Measurements from ENCODE around the gene CCNB2.
"Not testable (repeated sequence)": the region's sequence is repeated elsewhere in the genome, so short reads cannot be mapped to it uniquely, and the experiment has no call there.

The CCNB2 gene

DNA sequence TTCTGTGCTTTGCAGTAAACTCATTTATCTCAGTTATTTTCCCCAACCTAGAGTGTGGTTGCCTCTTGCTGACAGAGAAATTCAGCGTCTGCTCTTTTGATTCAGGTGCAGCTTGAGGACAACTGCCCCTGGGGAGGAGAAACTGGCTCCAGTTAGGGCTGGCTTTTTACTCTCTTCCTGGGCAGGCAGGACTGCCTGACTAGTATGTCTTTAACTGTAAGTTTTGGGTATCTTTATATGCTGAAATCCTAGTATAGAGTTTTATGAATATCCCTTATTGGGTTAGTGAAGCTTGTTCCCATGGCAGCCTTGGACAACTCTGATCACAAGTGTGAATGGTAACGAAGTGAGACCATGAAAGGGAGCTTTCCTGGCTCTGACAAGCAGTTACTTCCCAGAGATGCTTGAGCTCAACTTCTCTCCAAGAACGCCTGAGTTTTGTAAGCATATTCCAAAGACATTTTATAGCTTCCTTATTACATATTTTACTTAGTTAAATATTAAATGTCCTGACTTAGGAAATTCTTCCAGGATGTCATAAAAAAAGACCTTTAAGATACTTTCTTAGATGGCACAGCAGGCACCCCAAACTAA lies 27.1 kb downstream of the CCNB2 start:
- FAIRE-seq = no peak
- DNase-seq (ENCODE audit: low spot score) = no peak

GRCh38 chr15:59133929-59134427 lies 29.0 kb downstream of the CCNB2 start:
- DNase-seq (ENCODE audit: low spot score) (no peak), FAIRE-seq (peak; percentile 68)

- no peak for DNase-seq (ENCODE audit: low spot score)
- no peak for FAIRE-seq
These were observed 32.6 kb downstream of the CCNB2 start for GRCh38 chr15:59137566-59137965.

DNA sequence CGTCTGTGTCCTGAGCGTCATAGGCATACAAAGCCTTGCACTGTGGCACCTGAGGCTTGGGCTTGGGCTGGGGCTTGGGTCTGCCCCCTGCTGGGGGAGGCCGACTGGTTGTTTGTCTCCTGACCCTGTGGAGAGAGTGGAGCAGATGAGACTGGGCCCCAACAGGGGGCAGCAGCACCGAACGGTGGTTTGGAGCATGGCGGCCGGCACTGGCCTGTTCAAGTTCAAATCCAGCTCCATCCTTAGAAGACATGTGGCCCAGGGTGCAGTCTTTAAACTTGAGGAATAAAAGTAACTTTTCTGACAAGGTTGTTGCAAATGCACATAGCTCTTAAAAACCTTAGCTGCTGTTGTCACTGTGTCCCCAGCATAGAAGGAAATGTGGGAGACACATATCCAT lies 33.3 kb downstream of the CCNB2 start:
- DNase-seq (ENCODE audit: low spot score) = peak; percentile 85

DNA sequence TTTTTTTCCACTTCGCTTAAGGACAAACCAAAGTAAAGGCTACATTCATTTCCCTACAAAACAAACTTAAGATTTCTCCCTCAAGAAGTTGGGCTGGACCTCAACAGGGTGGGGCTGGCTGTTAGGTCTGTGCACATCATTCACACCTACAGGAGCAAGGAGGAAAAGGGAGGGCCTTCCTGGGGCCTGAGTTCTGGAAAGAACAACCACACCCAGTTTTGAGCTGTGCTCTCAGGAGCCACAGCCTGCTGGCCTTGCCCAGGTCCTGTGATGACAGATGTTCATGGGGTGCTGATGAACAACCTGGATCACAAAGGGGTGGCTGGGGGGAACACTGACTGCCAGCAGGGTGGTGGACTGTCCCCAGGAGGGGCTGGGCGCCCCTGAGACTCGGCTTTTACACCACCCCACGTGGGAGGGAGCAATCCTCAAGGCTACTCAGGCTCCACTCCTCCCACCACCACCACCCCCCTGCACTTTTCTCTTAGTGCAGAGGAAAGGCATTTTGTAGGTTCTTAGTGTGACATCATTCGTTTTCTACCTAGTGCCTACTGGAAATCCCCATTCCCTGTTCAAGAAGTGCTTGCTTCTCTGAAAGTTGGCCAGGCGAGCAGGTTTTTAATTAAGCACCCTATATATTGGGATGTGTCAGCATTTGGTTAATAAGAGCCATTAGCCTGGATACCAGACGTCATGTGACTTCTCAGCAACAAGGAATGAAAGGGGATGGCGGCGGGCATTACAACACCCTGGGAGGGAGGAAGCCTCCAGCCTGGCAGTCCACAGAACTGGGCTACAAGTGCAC lies 35.7 kb downstream of the CCNB2 start:
- DNase-seq (ENCODE audit: low spot score) (no peak), FAIRE-seq (no peak)

More for the DNA sequence above, 33.3 kb downstream of the CCNB2 start:
- FAIRE-seq = peak; percentile 74

DNA sequence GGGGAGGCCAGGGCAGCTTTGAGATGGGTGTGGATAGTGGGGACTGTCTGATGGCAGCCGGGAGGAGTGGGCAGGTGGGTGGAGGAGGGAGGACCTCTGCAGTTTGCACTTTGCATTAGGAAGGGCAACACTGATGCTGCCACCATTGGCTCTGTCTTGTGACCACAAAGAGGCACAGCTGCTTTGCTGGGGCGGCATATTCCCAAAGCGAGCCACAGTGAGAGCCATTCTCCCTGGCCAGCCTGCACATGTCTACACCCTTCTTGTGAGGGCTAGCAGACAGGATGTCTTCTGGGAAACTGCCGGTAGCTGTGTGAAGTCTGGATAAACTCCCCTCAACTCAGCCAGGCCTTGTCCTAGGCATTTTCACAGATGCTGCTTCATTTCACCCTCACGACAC lies 38.3 kb downstream of the CCNB2 start:
- FAIRE-seq (peak; percentile 17), DNase-seq (ENCODE audit: low spot score) (no peak)

- not testable (repeated sequence) for DNase-seq (ENCODE audit: low spot score); FAIRE-seq
These were observed 39.6 kb downstream of the CCNB2 start for GRCh38 chr15:59144594-59144993.

DNA sequence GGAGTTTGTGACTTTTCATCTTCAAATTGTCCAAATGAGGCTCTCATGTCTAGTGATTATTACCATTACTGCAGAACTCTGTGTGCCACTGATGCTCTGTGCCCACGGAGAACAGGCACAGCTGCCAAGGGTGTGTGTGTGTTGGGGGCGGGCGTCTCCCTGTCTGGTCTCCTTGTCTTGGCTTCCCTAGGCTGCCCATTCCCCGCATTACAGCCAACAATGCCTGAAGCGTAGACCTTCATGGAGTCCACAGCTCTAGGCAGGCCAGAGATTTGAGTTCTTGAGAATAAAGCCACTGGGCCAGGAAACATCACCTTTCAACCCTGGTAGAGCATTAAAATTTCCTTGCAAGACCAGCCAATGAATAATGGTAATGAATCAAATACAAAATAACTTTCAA lies 42.7 kb downstream of the CCNB2 start:
- FAIRE-seq = no peak

GRCh38 chr15:59148153-59148833 lies 43.3 kb downstream of the CCNB2 start:
- no peak for DNase-seq (ENCODE audit: low spot score)
- FAIRE-seq = no peak

More for the DNA sequence above, 42.7 kb downstream of the CCNB2 start:
- no peak for DNase-seq (ENCODE audit: low spot score)

GRCh38 chr15:59150185-59150584 lies 45.2 kb downstream of the CCNB2 start:
- FAIRE-seq (no peak), DNase-seq (ENCODE audit: low spot score) (no peak)

- FAIRE-seq (no peak), DNase-seq (ENCODE audit: low spot score) (no peak)
These were observed 47.9 kb downstream of the CCNB2 start for GRCh38 chr15:59152694-59153450.

GRCh38 chr15:59153466-59153865 lies 48.5 kb downstream of the CCNB2 start:
- no peak for FAIRE-seq
- DNase-seq (ENCODE audit: low spot score) = no peak

DNA sequence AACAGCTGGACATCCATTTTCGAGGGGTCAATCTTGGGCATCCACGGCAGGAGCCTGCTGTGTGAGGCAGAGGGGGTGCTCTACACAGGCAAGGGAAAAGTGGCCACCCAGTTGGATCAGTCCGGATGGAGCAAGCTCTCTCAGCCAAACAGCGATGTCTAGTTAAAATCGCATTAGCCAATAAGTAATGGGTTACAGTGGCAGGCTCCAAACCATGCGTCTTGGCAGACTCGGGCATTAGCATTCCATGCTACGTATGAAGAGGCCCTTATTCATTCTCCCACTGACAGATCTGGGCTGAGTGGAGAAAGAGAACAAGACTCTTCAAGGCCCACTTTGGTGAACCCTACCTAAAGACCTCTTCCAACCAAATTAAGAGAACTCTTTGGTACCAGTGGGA lies 49.3 kb downstream of the CCNB2 start:
- no peak for FAIRE-seq

GRCh38 chr15:59155431-59155830 lies 50.5 kb downstream of the CCNB2 start:
- no peak for FAIRE-seq

More for the DNA sequence above, 49.3 kb downstream of the CCNB2 start:
- no peak for DNase-seq (ENCODE audit: low spot score)

GRCh38 chr15:59157396-59157795 lies 52.5 kb downstream of the CCNB2 start:
- FAIRE-seq = peak; percentile 30
- no peak for DNase-seq (ENCODE audit: low spot score)

More at GRCh38 chr15:59155431-59155830, 50.5 kb downstream of the CCNB2 start:
- no peak for DNase-seq (ENCODE audit: low spot score)

DNA sequence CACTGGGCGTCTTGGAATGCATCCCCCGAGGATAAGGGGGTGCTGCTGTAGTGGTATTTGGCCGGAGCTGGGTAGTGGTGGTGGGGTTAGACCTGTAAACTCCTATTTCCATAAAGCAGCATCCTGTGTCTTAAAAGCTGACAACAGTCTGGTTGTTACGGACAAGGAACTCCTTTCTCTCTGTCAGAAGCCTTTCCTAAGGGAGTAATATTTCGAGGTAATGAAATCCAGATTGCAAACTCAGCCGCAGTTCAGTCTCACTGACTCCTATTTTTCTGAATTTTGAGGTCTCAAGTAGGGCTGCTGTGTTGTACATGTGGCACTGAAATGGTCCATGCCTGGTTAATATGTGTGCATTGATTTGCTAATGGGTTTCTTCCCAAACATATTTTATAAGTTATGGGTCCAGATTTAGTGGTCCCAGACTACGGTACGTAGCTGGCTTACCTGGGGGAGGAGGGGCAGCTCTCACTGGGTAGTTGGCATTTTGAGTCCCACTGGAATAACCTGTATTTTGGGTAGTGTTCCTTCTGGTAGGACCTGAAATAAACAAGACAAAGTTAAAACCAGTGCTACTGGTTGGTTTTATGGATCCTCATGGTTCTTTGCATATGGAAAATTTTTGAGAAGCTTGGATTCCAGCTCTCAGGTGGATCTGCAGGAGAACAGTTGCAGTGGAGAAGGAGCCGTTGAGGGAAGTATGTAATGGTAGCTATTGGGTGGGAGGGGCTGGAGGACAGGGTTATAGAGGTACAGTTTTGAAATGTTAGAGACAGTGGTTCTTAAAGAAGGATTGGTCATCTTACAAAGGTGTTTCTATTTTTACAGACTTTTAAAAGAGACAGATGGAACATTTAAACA lies 53.1 kb downstream of the CCNB2 start:
- DNase-seq (ENCODE audit: low spot score) (no peak), FAIRE-seq (no peak)

DNA sequence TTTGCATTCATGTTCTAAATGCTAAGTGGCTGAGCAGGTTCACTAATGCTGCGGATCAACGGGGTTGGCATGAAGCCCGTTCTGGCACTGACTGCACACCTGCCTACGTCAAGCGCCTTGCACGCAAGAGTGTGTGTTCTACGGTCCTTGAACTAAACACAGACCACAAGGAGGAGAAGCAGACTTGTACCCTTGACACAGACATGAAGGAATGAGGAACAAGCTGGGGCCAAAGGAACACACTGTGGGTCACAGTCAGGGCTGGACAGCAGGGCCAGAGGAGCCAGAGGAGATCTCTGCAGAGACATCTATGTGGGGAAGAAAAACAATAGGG lies 53.7 kb downstream of the CCNB2 start:
- DNase-seq (ENCODE audit: low spot score) = no peak
- FAIRE-seq = no peak

- DNase-seq (ENCODE audit: low spot score) = no peak
- FAIRE-seq = no peak
These were observed 54.3 kb downstream of the CCNB2 start for GRCh38 chr15:59159210-59159609.

- peak; percentile 52 for FAIRE-seq
- DNase-seq (ENCODE audit: low spot score) = peak; percentile 51
These were observed 56.1 kb downstream of the CCNB2 start for GRCh38 chr15:59160880-59161593.

- DNase-seq (ENCODE audit: low spot score); FAIRE-seq: not testable (repeated sequence)
These were observed 57.1 kb downstream of the CCNB2 start for GRCh38 chr15:59162080-59162479.
